ENCODE results near the gene RAD51B. TPM values are rescaled to one million over a fixed set of nuclear protein-coding genes. Genes with fewer than 3 reads are reported as not detected.
A peak's percentile ranks its signal among the peaks of the same experiment; 100 is the strongest.

RAD51B gene
- total and polyA plus RNA-seq, 8 donors: 1.8 to 30.7 (median 15.3) TPM

- DNase-seq: no peak
- Histone ChIP-seq H3K4me1 (peaks cover 21 to 76% (median 43%) of the 10 kb centered on the region in 4 donors), H3K36me3 (no peaks in the 10 kb centered on the region), H3K9me3 (no peaks in the 10 kb centered on the region), H3K27ac (peak overlapping the region in 2 of 5 donors; percentile 31 to 59), H3K27me3 (no peaks in the 10 kb centered on the region), H3K4me3 (no peak overlapping the region)
- WGBS, 5 donors: 87 to 96% (median 90%) methylated on average over 4 of the region's 4 CpGs
- intact Hi-C loops (cut with DNase I; ENCODE audit: low total_unique reads): no loop called here
- TF ChIP-seq POLR2A (IDR thresholded peaks at IDR 0.05): no peak
- TF ChIP-seq POLR2AphosphoS5 (IDR thresholded peaks at IDR 0.05): no peak
- TF ChIP-seq EP300 (IDR thresholded peaks at IDR 0.05): no peak
- TF ChIP-seq, protein P1, sequence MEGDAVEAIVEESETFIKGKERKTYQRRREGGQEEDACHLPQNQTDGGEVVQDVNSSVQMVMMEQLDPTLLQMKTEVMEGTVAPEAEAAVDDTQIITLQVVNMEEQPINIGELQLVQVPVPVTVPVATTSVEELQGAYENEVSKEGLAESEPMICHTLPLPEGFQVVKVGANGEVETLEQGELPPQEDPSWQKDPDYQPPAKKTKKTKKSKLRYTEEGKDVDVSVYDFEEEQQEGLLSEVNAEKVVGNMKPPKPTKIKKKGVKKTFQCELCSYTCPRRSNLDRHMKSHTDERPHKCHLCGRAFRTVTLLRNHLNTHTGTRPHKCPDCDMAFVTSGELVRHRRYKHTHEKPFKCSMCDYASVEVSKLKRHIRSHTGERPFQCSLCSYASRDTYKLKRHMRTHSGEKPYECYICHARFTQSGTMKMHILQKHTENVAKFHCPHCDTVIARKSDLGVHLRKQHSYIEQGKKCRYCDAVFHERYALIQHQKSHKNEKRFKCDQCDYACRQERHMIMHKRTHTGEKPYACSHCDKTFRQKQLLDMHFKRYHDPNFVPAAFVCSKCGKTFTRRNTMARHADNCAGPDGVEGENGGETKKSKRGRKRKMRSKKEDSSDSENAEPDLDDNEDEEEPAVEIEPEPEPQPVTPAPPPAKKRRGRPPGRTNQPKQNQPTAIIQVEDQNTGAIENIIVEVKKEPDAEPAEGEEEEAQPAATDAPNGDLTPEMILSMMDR (IDR thresholded peaks at IDR 0.05): no peak
Observed at GRCh38 chr14:68471964-68472508, 652.5 kb downstream of the RAD51B start.

DNA sequence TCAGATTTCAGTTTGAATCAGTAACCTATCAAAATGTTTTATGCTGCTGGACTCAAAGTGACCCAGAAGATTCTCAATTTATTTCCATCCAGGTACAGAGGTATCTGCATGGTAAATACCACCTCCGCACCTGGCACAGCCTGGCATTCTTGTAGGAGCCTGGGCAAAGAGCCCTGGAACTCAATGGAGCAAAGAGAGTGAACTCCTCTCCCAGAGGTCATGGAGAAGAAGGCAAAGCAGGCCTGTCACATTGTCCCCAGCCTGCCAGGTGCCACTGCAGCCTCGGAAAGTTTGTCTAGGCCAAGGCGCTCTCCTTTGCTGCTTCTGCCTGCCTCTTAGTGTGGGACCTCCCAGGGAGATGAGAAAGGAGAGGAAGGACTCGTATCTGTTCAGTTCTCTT lies 653.5 kb downstream of the RAD51B start:
- TF ChIP-seq POLR2A (IDR thresholded peaks at IDR 0.05): no peak
- no peak for TF ChIP-seq EP300 (IDR thresholded peaks at IDR 0.05)
- TF ChIP-seq POLR2AphosphoS5 (IDR thresholded peaks at IDR 0.05): no peak
- TF ChIP-seq, protein P1 (IDR thresholded peaks at IDR 0.05): no peak
- WGBS, 5 donors: 54 to 73% (median 60%) methylated on average over 4 of the region's 4 CpGs
- Histone ChIP-seq H3K9me3 (no peaks in the 10 kb centered on the region), H3K27me3 (no peaks in the 10 kb centered on the region), H3K27ac (peak overlapping the region in 3 of 5 donors; percentile 4 to 59 (median 21)), H3K36me3 (no peaks in the 10 kb centered on the region), H3K4me1 (peaks cover 23 to 77% (median 45%) of the 10 kb centered on the region in 4 donors), H3K4me3 (no peak overlapping the region)
- intact Hi-C loops (cut with DNase I; ENCODE audit: low total_unique reads): no loop called here
- DNase-seq: peak in 1 of 2 donors; percentile 85

DNA sequence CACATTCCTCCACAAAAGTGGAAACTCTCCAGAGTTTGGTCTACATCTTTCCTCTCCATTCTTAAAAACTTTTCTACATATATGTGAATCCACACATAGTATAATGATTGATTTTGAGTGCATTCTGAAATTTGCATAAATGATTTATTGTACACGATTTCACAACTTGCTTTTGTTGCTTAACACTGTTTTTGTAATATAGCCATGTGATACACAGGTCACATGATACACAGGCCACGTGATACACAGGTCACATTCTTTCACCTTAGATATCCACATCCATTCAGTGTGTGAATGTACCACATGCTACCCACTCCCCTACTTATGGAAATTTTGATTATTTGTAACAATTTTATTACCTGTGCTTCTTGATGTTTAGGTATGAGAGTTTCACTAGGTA lies 654.2 kb downstream of the RAD51B start:
- peaks cover 20 to 70% (median 40%) of the 10 kb centered on the region in 4 donors for H3K4me1 ChIP-seq
- H3K27me3 ChIP-seq: no peaks in the 10 kb centered on the region
- no peak for DNase-seq
- intact Hi-C loops (cut with DNase I; ENCODE audit: low total_unique reads): no loop called here
- no peak overlapping the region for H3K4me3 ChIP-seq
- no peak for TF ChIP-seq POLR2AphosphoS5 (IDR thresholded peaks at IDR 0.05)
- no peak for TF ChIP-seq EP300 (IDR thresholded peaks at IDR 0.05)
- TF ChIP-seq POLR2A (IDR thresholded peaks at IDR 0.05): no peak
- TF ChIP-seq, protein P1 (IDR thresholded peaks at IDR 0.05): no peak
- 72 to 82% (median 76%) methylated on average over 2 of the region's 2 CpGs for WGBS, 5 donors
- H3K36me3 ChIP-seq: no peaks in the 10 kb centered on the region
- no peaks in the 10 kb centered on the region for H3K9me3 ChIP-seq
- H3K27ac ChIP-seq: no peak overlapping the region

- DNase-seq: no peak
- WGBS, 5 donors: 50 to 67% (median 60%) methylated on average over 4 of the region's 4 CpGs
Observed at GRCh38 chr14:68474741-68475140, 655.2 kb downstream of the RAD51B start.

More at GRCh38 chr14:68474741-68475140, 655.2 kb downstream of the RAD51B start:
- Histone ChIP-seq H3K4me1 (peaks cover 17 to 64% (median 36%) of the 10 kb centered on the region in 4 donors), H3K4me3 (no peak overlapping the region), H3K36me3 (no peaks in the 10 kb centered on the region), H3K9me3 (no peaks in the 10 kb centered on the region), H3K27me3 (no peaks in the 10 kb centered on the region), H3K27ac (peak overlapping the region in 3 of 5 donors; percentile 17 to 70 (median 68))
- TF ChIP-seq, protein P1 (IDR thresholded peaks at IDR 0.05): no peak
- TF ChIP-seq POLR2A (IDR thresholded peaks at IDR 0.05) (no peak), POLR2AphosphoS5 (IDR thresholded peaks at IDR 0.05) (no peak), EP300 (IDR thresholded peaks at IDR 0.05) (no peak)
- intact Hi-C loops (cut with DNase I; ENCODE audit: low total_unique reads): no loop called here
